H1 (cell line): ENCODE results near the gene DPP10. TPM values are rescaled to one million over a fixed set of nuclear protein-coding genes. Genes with fewer than 3 reads are reported as not detected.

Experiments used
- CTCF ChIA-PET: fragments of 300-600 bp; sonication (Branson Sonifier 250); formaldehyde crosslinking; loops from one replicate; lab custom pipeline; 2021; ENCODE audit not compliant: partially characterized antibody; lab: Charles Lee
- POLR2A ChIA-PET: fragments of 300-600 bp; sonication (Branson Sonifier 250); formaldehyde crosslinking; loops from one replicate; lab custom pipeline; 2021; ENCODE audit warnings: inconsistent platforms; ENCODE audit not compliant: partially characterized antibody; lab: Charles Lee
- DNase-seq, 2 experiments: peaks; one replicate each; pipeline versions ENCODE4 v3.0.0 to v3.0.0-alpha.2; 2010 to 2022; ENCODE audit warnings: low spot score in 2 of 2, low read depth in 1 of 2, mixed read lengths in 1 of 2
- FAIRE-seq: peaks from 2 replicates; lab custom pipeline; 2011; peaks lifted over from hg19 to GRCh38; lab: Jason Lieb, UNC
- H2AFZ ChIP-seq: 2 replicates; pipeline ENCODE4 v1.8.1; 2012; ENCODE audit warnings: low read length, inconsistent platforms
- H2AK5ac ChIP-seq: 2 replicates; pipeline ENCODE4 v1.6.1; 2013; ENCODE audit warnings: low read depth, low read length
- H2BK120ac ChIP-seq: replicated peaks from 2 replicates; pipeline ENCODE3; 2013; ENCODE audit warnings: low read depth, low read length, inconsistent platforms
- H2BK12ac ChIP-seq: 2 replicates; pipeline ENCODE4 v1.6.1; 2013; ENCODE audit warnings: low read depth, low read length
- H2BK15ac ChIP-seq: 2 replicates; pipeline ENCODE4 v1.6.1; 2013; ENCODE audit warnings: low read length
- H2BK20ac ChIP-seq: 2 replicates; pipeline ENCODE4 v1.6.1; 2013; ENCODE audit warnings: low read length
- H2BK5ac ChIP-seq: 2 replicates; pipeline ENCODE4 v1.6.1; 2013; ENCODE audit warnings: low read depth, low read length
- H3K14ac ChIP-seq: 2 replicates; pipeline ENCODE4 v1.6.1; 2013; ENCODE audit warnings: inconsistent platforms; ENCODE audit not compliant: insufficient read length
- H3K18ac ChIP-seq: 2 replicates; pipeline ENCODE4 v1.6.1; 2013; ENCODE audit warnings: low read length; ENCODE audit errors: extremely low read depth
- H3K23ac ChIP-seq: 2 replicates; pipeline ENCODE4 v1.6.1; 2013; ENCODE audit warnings: inconsistent platforms; ENCODE audit not compliant: insufficient read length
- H3K23me2 ChIP-seq: 2 replicates; pipeline ENCODE4 v1.6.1; 2013; ENCODE audit warnings: low read depth, low read length
- H3K27ac ChIP-seq: 2 replicates; pipeline ENCODE4 v1.6.1; 2011; ENCODE audit warnings: low read depth, low read length, inconsistent platforms
- H3K27me3 ChIP-seq, 4 experiments: replicated peaks in 1 of 4; 1 replicate in 1 of 4; 2 replicates in 3 of 4; pipeline versions ENCODE4 v1.6.1 to v1.8.1; 2011 to 2013; ENCODE audit warnings: low read length in 3 of 4, mild to moderate bottlenecking in 3 of 4, inconsistent platforms in 2 of 4, mixed read lengths in 2 of 4, moderate library complexity in 1 of 4; ENCODE audit not compliant: control insufficient read depth in 3 of 4, insufficient read depth in 3 of 4; ENCODE audit errors: extremely low read depth in 1 of 4
- H3K36me3 ChIP-seq, 4 experiments: 2 replicates each; pipeline versions ENCODE4 v1.6.1 to v1.8.1; 2011 to 2013; ENCODE audit warnings: mild to moderate bottlenecking in 4 of 4, low read length in 3 of 4, moderate library complexity in 2 of 4, control low read depth in 1 of 4, inconsistent platforms in 1 of 4; ENCODE audit not compliant: insufficient read depth in 4 of 4, control insufficient read depth in 2 of 4
- H3K4ac ChIP-seq: replicated peaks from 2 replicates; pipeline ENCODE3; 2013; ENCODE audit warnings: low read length, low read depth, mixed read lengths, inconsistent platforms; ENCODE audit not compliant: insufficient read length
- H3K4me1 ChIP-seq, 4 experiments: replicated peaks in 1 of 4; 1 replicate in 1 of 4; 2 replicates in 3 of 4; pipeline versions ENCODE4 v1.6.1 to v1.8.1; 2011 to 2013; ENCODE audit warnings: low read length in 3 of 4, inconsistent platforms in 2 of 4, mixed read lengths in 1 of 4; ENCODE audit not compliant: insufficient read depth in 4 of 4, control insufficient read depth in 3 of 4
- H3K4me2 ChIP-seq, 2 experiments: 2 replicates each; pipeline versions ENCODE4 v1.6.1 to v1.8.1; 2011 to 2013; ENCODE audit warnings: low read depth in 2 of 2, low read length in 2 of 2, control low read depth in 1 of 2, inconsistent platforms in 1 of 2, mild to moderate bottlenecking in 1 of 2; ENCODE audit not compliant: insufficient read depth in 1 of 2
- H3K4me3 ChIP-seq, 4 experiments: fragments of 200-600, 300-600 bp in 1 of 4; sonication (generic), shearing (Covaris generic), sonication (Bioruptor Twin) in 1 of 4; 2 replicates each; pipeline versions ENCODE4 v1.5.1 to v1.8.1; 2011 to 2016; ENCODE audit warnings: low read length in 4 of 4, low read depth in 3 of 4, control low read depth in 2 of 4, inconsistent platforms in 2 of 4, mild to moderate bottlenecking in 2 of 4, mixed read lengths in 1 of 4, moderate library complexity in 1 of 4; ENCODE audit not compliant: insufficient read depth in 2 of 4; ENCODE audit errors: extremely low read depth in 1 of 4
- H3K56ac ChIP-seq: replicated peaks from 2 replicates; pipeline ENCODE3; 2013; ENCODE audit warnings: low read depth, mild to moderate bottlenecking, mixed read lengths, low read length, inconsistent platforms; ENCODE audit not compliant: insufficient read length
- H3K79me1 ChIP-seq: 2 replicates; pipeline ENCODE4 v1.6.1; 2013; ENCODE audit warnings: low read depth, low read length, control low read depth
- H3K79me2 ChIP-seq, 2 experiments: 2 replicates each; pipeline versions ENCODE4 v1.6.1 to v1.8.1; 2012 to 2013; ENCODE audit warnings: low read length in 2 of 2, mild to moderate bottlenecking in 2 of 2, inconsistent platforms in 1 of 2; ENCODE audit not compliant: insufficient read depth in 2 of 2, control insufficient read depth in 1 of 2
- H3K9ac ChIP-seq, 4 experiments: replicated peaks in 1 of 4; 1 replicate in 1 of 4; 2 replicates in 3 of 4; pipeline versions ENCODE4 v1.6.1 to v1.8.1; 2011 to 2013; ENCODE audit warnings: low read depth in 3 of 4, low read length in 3 of 4, control low read depth in 2 of 4, mild to moderate bottlenecking in 2 of 4, moderate library complexity in 2 of 4, inconsistent platforms in 1 of 4; ENCODE audit errors: extremely low read depth in 1 of 4
- H3K9me3 ChIP-seq, 2 experiments: 2 replicates each; pipeline versions ENCODE4 v1.6.1 to v1.8.1; 2012 to 2013; ENCODE audit warnings: mild to moderate bottlenecking in 2 of 2, moderate library complexity in 2 of 2, control low read depth in 1 of 2, inconsistent platforms in 1 of 2, low read depth in 1 of 2, low read length in 1 of 2, mixed read lengths in 1 of 2; ENCODE audit not compliant: insufficient read depth in 2 of 2
- H4K20me1 ChIP-seq, 2 experiments: replicated peaks in 1 of 2; 2 replicates each; pipeline versions ENCODE3 to v1.8.1; 2011 to 2013; ENCODE audit warnings: inconsistent platforms in 2 of 2, low read length in 2 of 2, mild to moderate bottlenecking in 1 of 2; ENCODE audit not compliant: insufficient read depth in 2 of 2, control insufficient read depth in 1 of 2
- H4K5ac ChIP-seq: 2 replicates; pipeline ENCODE4 v1.6.1; 2013; ENCODE audit warnings: low read length, low read depth, mixed read lengths, inconsistent platforms; ENCODE audit not compliant: insufficient read length
- H4K8ac ChIP-seq: 2 replicates; pipeline ENCODE4 v1.8.0; 2013; ENCODE audit warnings: mild to moderate bottlenecking, moderate library complexity, low read length, inconsistent platforms; ENCODE audit not compliant: insufficient read depth; ENCODE audit errors: extremely low read depth
- H4K91ac ChIP-seq: replicated peaks from 2 replicates; pipeline ENCODE3; 2013; ENCODE audit warnings: low read length, mixed read lengths, inconsistent platforms; ENCODE audit not compliant: insufficient read length
- E2F6 ChIP-seq: IDR thresholded peaks from 2 replicates; pipeline ENCODE4 v1.6.1; 2012; ENCODE audit warnings: inconsistent platforms
- EGR1 ChIP-seq: IDR thresholded peaks from 2 replicates; pipeline ENCODE4 v1.6.1; 2011; ENCODE audit warnings: low read depth, low read length, borderline replicate concordance
- FOSL1 ChIP-seq: IDR thresholded peaks from 2 replicates; pipeline ENCODE4 v1.6.1; 2011; ENCODE audit warnings: mild to moderate bottlenecking, low read depth, low read length, moderate library complexity; ENCODE audit not compliant: insufficient read depth
- GTF2F1 ChIP-seq: IDR thresholded peaks from 2 replicates; pipeline ENCODE4 v1.6.1; 2012; ENCODE audit warnings: low read depth, low read length, improper control_type of control experiment, borderline replicate concordance
- MAX ChIP-seq: IDR thresholded peaks from 2 replicates; pipeline ENCODE4 v1.6.1; 2012; ENCODE audit warnings: inconsistent platforms
- PHF8 ChIP-seq: fragments of 200-600 bp; sonication (generic); conservative IDR thresholded peaks from 2 replicates; pipeline ENCODE4 v1.7.1; 2012; ENCODE audit warnings: low read depth, mild to moderate bottlenecking, inconsistent platforms, low read length, moderate library complexity
- SAP30 ChIP-seq: fragments of 300-600 bp; sonication (generic); IDR thresholded peaks from 2 replicates; pipeline ENCODE4 v1.7.1; 2012; ENCODE audit warnings: low read length, moderate library complexity, mild to moderate bottlenecking, inconsistent platforms; ENCODE audit not compliant: insufficient read depth, insufficient replicate concordance
- WGBS, 2 experiments: shearing (Covaris generic) in 1 of 2; methylation state at CpG; one replicate each; pipeline versions ENCODE4 v1.1.6 to v1.1.7; 2013 to 2015; ENCODE audit warnings: low lambda C conversion rate in 2 of 2, mixed read lengths in 2 of 2, inconsistent platforms in 1 of 2, low coverage in 1 of 2, missing lambda C conversion rate in 1 of 2; ENCODE audit not compliant: insufficient replicate concordance in 2 of 2, insufficient coverage in 1 of 2, insufficient read length in 1 of 2; ENCODE audit errors: extremely low coverage in 1 of 2, missing lambda C conversion rate in 1 of 2; 5-methylcytosine and 5-hydroxymethylcytosine counted together
- polyA plus RNA-seq, 7 experiments: library from polyadenylated mRNA; depleted of rRNA in 3 of 7; stranded (reverse) in 5 of 7; unstranded in 2 of 7; fragments of >200 nt in 5 of 7; fragments of 200-250 nt in 2 of 7; gene quantifications; 1 replicate in 5 of 7; 2 replicates in 1 of 7; 4 replicates in 1 of 7; pipeline versions ENCODE4 v1.2.1 to v1.2.3, GENCODE V29; 2011 to 2013; ENCODE audit warnings: missing spikeins in 2 of 7, mixed read lengths in 2 of 7
- total RNA-seq: library from RNA; stranded (reverse); fragmentation: NEBNext Ultra II Directional; extraction: Animal tissue kit (Norgen Biotek cat#: 25700); gene quantifications from 2 replicates; pipeline ENCODE4 v1.2.1, GENCODE V29; 2021

DPP10 gene
- total and polyA plus RNA-seq, 2 of the 8 experiments (the other 6 are each of a cell fraction or from before 2014, with no cell fraction given), result 3.3 to 7.2 TPM

GRCh38 chr2:114472726-114473125, 30.3 kb downstream of the DPP10 start:
- Histone ChIP-seq H3K4me3 (no peak overlapping the region), H2BK12ac (no peak overlapping the region), H3K9ac (no peak overlapping the region), H2BK120ac (no peak overlapping the region), H3K79me1 (no peaks in the 10 kb centered on the region), H3K23me2 (no peaks in the 10 kb centered on the region), H3K36me3 (no peaks in the 10 kb centered on the region), H3K27ac (no peak overlapping the region), H2BK20ac (no peak overlapping the region), H4K5ac (no peak overlapping the region), H3K4ac (no peak overlapping the region), H3K14ac (no peak overlapping the region), H2BK5ac (no peak overlapping the region), H3K23ac (no peak overlapping the region), H3K18ac (no peak overlapping the region), H2AFZ (no peak overlapping the region), H3K4me2 (no peak overlapping the region), H3K79me2 (no peaks in the 10 kb centered on the region), H4K91ac (no peak overlapping the region), H3K4me1 (no peaks in the 10 kb centered on the region), H3K27me3 (no peaks in the 10 kb centered on the region), H3K56ac (no peak overlapping the region), H3K9me3 (no peaks in the 10 kb centered on the region), H4K20me1 (no peaks in the 10 kb centered on the region), H2AK5ac (no peak overlapping the region), H2BK15ac (no peak overlapping the region), H4K8ac (no peak overlapping the region)
- 86% methylated on average over 1 of the region's 1 CpG; no CpG with 5 or more reads in 1 of the 2 experiments for WGBS, 2 experiments
- no peak for FAIRE-seq
- ChIA-PET POLR2A (no interaction called here), CTCF (interaction anchor here (1.3 kb wide), 1 partner anchor 78 kb away, joined by 3 read pairs; no protein-coding TSS in a partner anchor)
- no peak for DNase-seq
- no peak for TF ChIP-seq FOSL1
- no peak for TF ChIP-seq PHF8
- TF ChIP-seq GTF2F1, result no peak
- TF ChIP-seq E2F6, result no peak
- no peak for TF ChIP-seq EGR1
- no peak for TF ChIP-seq MAX
- TF ChIP-seq SAP30, result no peak
